CD14-positive monocyte (primary cell): ENCODE results near the gene CXCR1. TPM values are rescaled to one million over a fixed set of nuclear protein-coding genes. Genes with fewer than 3 reads are reported as not detected.

Source experiments
- DNase-seq, 3 donors: peaks; one replicate each; pipeline ENCODE4 v3.0.0-alpha.2; 2011 to 2022
- H2AFZ ChIP-seq: 2 replicates; pipeline ENCODE4 v1.6.0; 2012; ENCODE audit warnings: mild to moderate bottlenecking, low read depth, low read length, inconsistent platforms; ENCODE audit not compliant: insufficient read depth, poor library complexity, severe bottlenecking
- H3K27ac ChIP-seq, 2 donors: 1 replicate in 1 of 2; 2 replicates in 1 of 2; pipeline ENCODE4 v1.5.1; 2012 to 2013; ENCODE audit warnings: low read length in 2 of 2, control low read depth in 1 of 2, inconsistent platforms in 1 of 2, low read depth in 1 of 2, mild to moderate bottlenecking in 1 of 2
- H3K27me3 ChIP-seq, 2 donors: one replicate each; pipeline versions ENCODE4 v1.6.0 to v1.6.1; 2011 to 2013; ENCODE audit warnings: low read length in 2 of 2; ENCODE audit not compliant: control insufficient read depth in 2 of 2, insufficient read depth in 2 of 2
- H3K36me3 ChIP-seq, 2 donors: replicated peaks in 1 of 2; 1 replicate in 1 of 2; 2 replicates in 1 of 2; pipeline versions ENCODE4 v1.5.1 to v1.6.1; 2012 to 2013; ENCODE audit warnings: low read length in 2 of 2, control low read depth in 1 of 2, inconsistent platforms in 1 of 2, mild to moderate bottlenecking in 1 of 2; ENCODE audit not compliant: insufficient read depth in 2 of 2, control insufficient read depth in 1 of 2
- H3K4me1 ChIP-seq, 2 donors: 1 replicate in 1 of 2; 2 replicates in 1 of 2; pipeline versions ENCODE4 v1.5.1 to v1.6.1; 2012 to 2013; ENCODE audit warnings: low read length in 2 of 2, control low read depth in 1 of 2, inconsistent platforms in 1 of 2, mild to moderate bottlenecking in 1 of 2, moderate library complexity in 1 of 2; ENCODE audit not compliant: insufficient read depth in 2 of 2, control insufficient read depth in 1 of 2
- H3K4me2 ChIP-seq: replicated peaks from 2 replicates; pipeline ENCODE3; 2012; ENCODE audit warnings: low read length, moderate library complexity, mild to moderate bottlenecking; ENCODE audit not compliant: poor library complexity, severe bottlenecking; ENCODE audit errors: extremely low read depth
- H3K4me3 ChIP-seq, 3 experiments: fragments of 200-600 bp in 1 of 3; sonication (generic) in 1 of 3; replicated peaks in 1 of 3; 1 replicate in 2 of 3; 2 replicates in 1 of 3; pipeline ENCODE4 v1.5.1; 2011 to 2013; ENCODE audit warnings: low read length in 3 of 3, mild to moderate bottlenecking in 3 of 3, control low read depth in 2 of 3, low read depth in 2 of 3, inconsistent platforms in 1 of 3, moderate library complexity in 1 of 3
- H3K79me2 ChIP-seq: 2 replicates; pipeline ENCODE4 v1.6.0; 2012; ENCODE audit warnings: mild to moderate bottlenecking, control low read depth, inconsistent platforms, low read length, moderate library complexity; ENCODE audit not compliant: insufficient read depth
- H3K9ac ChIP-seq: 2 replicates; pipeline ENCODE4 v1.6.0; 2017; ENCODE audit warnings: low read length, mild to moderate bottlenecking; ENCODE audit not compliant: insufficient read depth, poor library complexity, severe bottlenecking
- H3K9me3 ChIP-seq, 2 donors: replicated peaks in 1 of 2; 1 replicate in 1 of 2; 2 replicates in 1 of 2; pipeline versions ENCODE4 v1.5.1 to v1.6.1; 2012 to 2013; ENCODE audit warnings: low read length in 2 of 2, control low read depth in 1 of 2; ENCODE audit not compliant: control insufficient read depth in 1 of 2, insufficient read depth in 1 of 2
- H4K20me1 ChIP-seq: 2 replicates; pipeline ENCODE4 v1.6.0; 2012; ENCODE audit warnings: mild to moderate bottlenecking, low read length, control low read depth, moderate library complexity; ENCODE audit not compliant: insufficient read depth
- H3K27ac Mint-ChIP-seq, 7 donors: one replicate each; pipeline ENCODE4 v1.8.0; 2020; ENCODE audit warnings: mild to moderate bottlenecking in 7 of 7, mixed read lengths in 7 of 7, moderate library complexity in 6 of 7, inconsistent platforms in 2 of 7
- H3K27me3 Mint-ChIP-seq, 3 donors: one replicate each; pipeline ENCODE4 v1.8.0; 2021 to 2022; ENCODE audit warnings: low read depth in 3 of 3, mild to moderate bottlenecking in 3 of 3, mixed read lengths in 3 of 3, moderate library complexity in 3 of 3, inconsistent platforms in 1 of 3
- H3K36me3 Mint-ChIP-seq, 2 donors: one replicate each; pipeline ENCODE4 v1.8.0; 2020; ENCODE audit warnings: mixed read lengths in 2 of 2, inconsistent platforms in 1 of 2, mild to moderate bottlenecking in 1 of 2
- H3K4me1 Mint-ChIP-seq: one replicate; pipeline ENCODE4 v1.8.0; 2020; ENCODE audit warnings: mild to moderate bottlenecking, mixed read lengths
- H3K4me3 Mint-ChIP-seq, 2 donors: one replicate each; pipeline ENCODE4 v1.8.0; 2020; ENCODE audit warnings: mild to moderate bottlenecking in 2 of 2, mixed read lengths in 2 of 2, moderate library complexity in 1 of 2
- H3K9me3 Mint-ChIP-seq, 7 donors: one replicate each; pipeline ENCODE4 v1.8.0; 2020 to 2022; ENCODE audit warnings: mixed read lengths in 7 of 7, mild to moderate bottlenecking in 6 of 7, moderate library complexity in 6 of 7, inconsistent platforms in 2 of 7
- WGBS: methylation state at CpG from one replicate; pipeline ENCODE4 v1.1.5; 2013; ENCODE audit warnings: missing lambda C conversion rate; ENCODE audit not compliant: insufficient coverage; 5-methylcytosine and 5-hydroxymethylcytosine counted together
- intact Hi-C, 2 donors: fragments of 100-400 bp; cut with micrococcal nuclease; formaldehyde crosslinking; loops; one replicate each; pipeline versions ENCODE4 v1.15.0 to v1.15.1; 2023
- polyA plus RNA-seq, 3 donors: library from polyadenylated mRNA; depleted of rRNA in 1 of 3; unstranded in 2 of 3; stranded (reverse) in 1 of 3; fragments of 300-500 nt in 2 of 3; fragments of >200 nt in 1 of 3; fragmentation: Illumina TruSeq in 2 of 3; gene quantifications; 1 replicate in 2 of 3; 2 replicates in 1 of 3; pipeline ENCODE4 v1.2.3, GENCODE V29; 2012 to 2021
- TF ChIP-seq, protein P1 (sequence below): fragments of 200-600 bp; IDR thresholded peaks from one replicate; pipeline ENCODE4 v1.8.0; 2022; ENCODE audit warnings: antibody characterized with exemption, mild to moderate bottlenecking

CXCR1 gene
- polyA plus RNA-seq, 3 donors, result 0.44 to 2.4 (median 0.59) TPM

- no peak overlapping the region for H3K4me2 ChIP-seq
- no peaks in the 10 kb centered on the region for H3K4me1 ChIP-seq
- WGBS, result no CpG with 5 or more reads among the region's 3 CpGs
- Mint-ChIP-seq H3K27ac (peak overlapping the region in 1 of 7 donors; percentile 2), H3K9me3 (peaks cover 0 to 2% (median 0%) of the 10 kb centered on the region in 7 donors), H3K4me1 (no peaks in the 10 kb centered on the region), H3K36me3 (no peaks in the 10 kb centered on the region), H3K27me3 (peaks cover 0 to 5% (median 0%) of the 10 kb centered on the region in 3 donors), H3K4me3 (no peak overlapping the region)
- no peak overlapping the region for H3K27ac ChIP-seq
- no peak overlapping the region for H2AFZ ChIP-seq
- DNase-seq, result no peak
- H3K79me2 ChIP-seq, result no peaks in the 10 kb centered on the region
- H4K20me1 ChIP-seq, result no peaks in the 10 kb centered on the region
- no peaks in the 10 kb centered on the region for H3K36me3 ChIP-seq
- no peaks in the 10 kb centered on the region for H3K9me3 ChIP-seq
- TF ChIP-seq, protein P1, sequence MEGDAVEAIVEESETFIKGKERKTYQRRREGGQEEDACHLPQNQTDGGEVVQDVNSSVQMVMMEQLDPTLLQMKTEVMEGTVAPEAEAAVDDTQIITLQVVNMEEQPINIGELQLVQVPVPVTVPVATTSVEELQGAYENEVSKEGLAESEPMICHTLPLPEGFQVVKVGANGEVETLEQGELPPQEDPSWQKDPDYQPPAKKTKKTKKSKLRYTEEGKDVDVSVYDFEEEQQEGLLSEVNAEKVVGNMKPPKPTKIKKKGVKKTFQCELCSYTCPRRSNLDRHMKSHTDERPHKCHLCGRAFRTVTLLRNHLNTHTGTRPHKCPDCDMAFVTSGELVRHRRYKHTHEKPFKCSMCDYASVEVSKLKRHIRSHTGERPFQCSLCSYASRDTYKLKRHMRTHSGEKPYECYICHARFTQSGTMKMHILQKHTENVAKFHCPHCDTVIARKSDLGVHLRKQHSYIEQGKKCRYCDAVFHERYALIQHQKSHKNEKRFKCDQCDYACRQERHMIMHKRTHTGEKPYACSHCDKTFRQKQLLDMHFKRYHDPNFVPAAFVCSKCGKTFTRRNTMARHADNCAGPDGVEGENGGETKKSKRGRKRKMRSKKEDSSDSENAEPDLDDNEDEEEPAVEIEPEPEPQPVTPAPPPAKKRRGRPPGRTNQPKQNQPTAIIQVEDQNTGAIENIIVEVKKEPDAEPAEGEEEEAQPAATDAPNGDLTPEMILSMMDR, result no peak
- H3K4me3 ChIP-seq, result no peak overlapping the region
- no peaks in the 10 kb centered on the region for H3K27me3 ChIP-seq
- intact Hi-C loops, result no loop called here
- H3K9ac ChIP-seq, result no peak overlapping the region
Measured at GRCh38 chr2:218202266-218202665, 35.5 kb upstream of the CXCR1 start.

DNA sequence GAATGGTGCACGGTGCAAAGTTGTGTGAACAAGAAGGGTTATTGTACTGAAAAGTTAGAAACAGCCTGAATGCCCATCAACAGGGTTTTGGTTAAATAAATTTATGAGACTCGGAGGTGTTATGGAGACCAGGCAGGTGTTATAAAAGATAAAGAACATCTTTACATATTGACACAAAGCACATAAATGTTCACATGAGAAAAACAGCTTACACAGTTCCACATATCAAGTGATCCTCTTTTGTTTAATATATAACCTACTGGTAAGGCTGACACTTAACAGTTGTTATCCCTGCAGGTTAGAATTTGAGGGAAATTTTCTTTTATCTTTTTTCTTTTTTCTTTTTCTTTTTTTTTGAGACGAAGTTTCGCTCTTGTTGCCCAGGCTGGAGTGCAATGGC lies 30.2 kb upstream of the CXCR1 start:
- no peaks in the 10 kb centered on the region for H3K36me3 ChIP-seq
- H3K4me1 Mint-ChIP-seq, result peaks cover 24% of the 10 kb centered on the region
- H3K4me3 ChIP-seq, result no peak overlapping the region
- H3K27ac ChIP-seq, result no peak overlapping the region
- no peaks in the 10 kb centered on the region for H4K20me1 ChIP-seq
- TF ChIP-seq, protein P1, result no peak
- no peak overlapping the region for H3K9ac ChIP-seq
- no peak overlapping the region for H3K4me3 Mint-ChIP-seq
- no peaks in the 10 kb centered on the region for H3K9me3 ChIP-seq
- H3K79me2 ChIP-seq, result no peaks in the 10 kb centered on the region
- peaks cover 0 to 5% (median 0%) of the 10 kb centered on the region in 3 donors for H3K27me3 Mint-ChIP-seq
- no peak overlapping the region for H3K4me2 ChIP-seq
- peaks cover 0 to 3% (median 0%) of the 10 kb centered on the region in 7 donors for H3K9me3 Mint-ChIP-seq
- DNase-seq, result no peak
- intact Hi-C loops, result no loop called here
- H3K4me1 ChIP-seq, result peaks cover 22% of the 10 kb centered on the region in 2 donors
- no peaks in the 10 kb centered on the region for H3K36me3 Mint-ChIP-seq
- WGBS, result 100% methylated on average over 1 of the region's 4 CpGs
- peak overlapping the region in 1 of 7 donors; percentile 53 for H3K27ac Mint-ChIP-seq
- no peaks in the 10 kb centered on the region for H3K27me3 ChIP-seq
- H2AFZ ChIP-seq, result no peak overlapping the region
